Mesendoderm (in vitro differentiated cells): ENCODE measurements around the gene PGM1.

Experiments
- DNase-seq: peaks from one replicate; pipeline ENCODE4 v3.0.0; 2013
- H2AK5ac ChIP-seq: 2 replicates; pipeline ENCODE4 v1.6.1; 2013; ENCODE audit warnings: low read length, inconsistent platforms
- H2BK120ac ChIP-seq: 2 replicates; pipeline ENCODE4 v1.6.1; 2013; ENCODE audit warnings: low read depth, mild to moderate bottlenecking, low read length, moderate library complexity, mixed read lengths
- H2BK15ac ChIP-seq: replicated peaks from 2 replicates; pipeline ENCODE4 v1.6.1; 2013; ENCODE audit warnings: low read depth, mild to moderate bottlenecking, moderate library complexity
- H2BK5ac ChIP-seq: 2 replicates; pipeline ENCODE4 v1.6.1; 2013; ENCODE audit warnings: low read length, inconsistent platforms
- H3K18ac ChIP-seq: 2 replicates; pipeline ENCODE4 v1.6.1; 2013; ENCODE audit warnings: mild to moderate bottlenecking, low read length, mixed read lengths
- H3K23ac ChIP-seq: one replicate; pipeline ENCODE4 v1.6.1; 2013; ENCODE audit warnings: low read length
- H3K27ac ChIP-seq: 2 replicates; pipeline ENCODE4 v1.5.1; 2013; ENCODE audit warnings: low read depth, mild to moderate bottlenecking, inconsistent platforms, low read length, moderate library complexity
- H3K27me3 ChIP-seq: 2 replicates; pipeline ENCODE4 v1.6.1; 2013; ENCODE audit warnings: low read length, control low read depth, mild to moderate bottlenecking, inconsistent platforms; ENCODE audit not compliant: insufficient read depth, poor library complexity
- H3K36me3 ChIP-seq: 2 replicates; pipeline ENCODE4 v1.6.1; 2013; ENCODE audit warnings: low read length, inconsistent platforms; ENCODE audit not compliant: control insufficient read depth, insufficient read depth
- H3K4ac ChIP-seq: one replicate; pipeline ENCODE4 v1.6.1; 2013; ENCODE audit warnings: low read depth, mild to moderate bottlenecking, low read length, moderate library complexity
- H3K4me1 ChIP-seq: 2 replicates; pipeline ENCODE4 v1.6.1; 2013; ENCODE audit warnings: low read depth, low read length, inconsistent platforms; ENCODE audit not compliant: control insufficient read depth
- H3K4me2 ChIP-seq: 2 replicates; pipeline ENCODE4 v1.6.1; 2013; ENCODE audit warnings: low read length
- H3K4me3 ChIP-seq: 2 replicates; pipeline ENCODE4 v1.5.1; 2013; ENCODE audit warnings: mild to moderate bottlenecking, low read length
- H3K56ac ChIP-seq: one replicate; pipeline ENCODE4 v1.6.1; 2013; ENCODE audit warnings: low read length
- H3K79me1 ChIP-seq: 2 replicates; pipeline ENCODE4 v1.6.1; 2013; ENCODE audit warnings: low read length, inconsistent platforms
- H3K79me2 ChIP-seq: 2 replicates; pipeline ENCODE4 v1.6.1; 2013; ENCODE audit warnings: mild to moderate bottlenecking, low read length; ENCODE audit not compliant: control insufficient read depth, insufficient read depth
- H3K9ac ChIP-seq: 2 replicates; pipeline ENCODE4 v1.6.1; 2013; ENCODE audit warnings: low read length, inconsistent platforms
- H4K5ac ChIP-seq: one replicate; pipeline ENCODE4 v1.6.1; 2013; ENCODE audit warnings: low read length
- H4K8ac ChIP-seq: one replicate; pipeline ENCODE4 v1.6.1; 2013; ENCODE audit warnings: low read depth, mild to moderate bottlenecking, control low read depth, low read length, moderate library complexity
- WGBS: extraction: QIAGEN DNeasy Blood & Tissue Kit; methylation state at CpG from one replicate; pipeline ENCODE4 v1.1.7; 2013; ENCODE audit warnings: low lambda C conversion rate, missing lambda C conversion rate; ENCODE audit not compliant: insufficient coverage; ENCODE audit errors: extremely low coverage; 5-methylcytosine and 5-hydroxymethylcytosine counted together

Gene PGM1

DNA sequence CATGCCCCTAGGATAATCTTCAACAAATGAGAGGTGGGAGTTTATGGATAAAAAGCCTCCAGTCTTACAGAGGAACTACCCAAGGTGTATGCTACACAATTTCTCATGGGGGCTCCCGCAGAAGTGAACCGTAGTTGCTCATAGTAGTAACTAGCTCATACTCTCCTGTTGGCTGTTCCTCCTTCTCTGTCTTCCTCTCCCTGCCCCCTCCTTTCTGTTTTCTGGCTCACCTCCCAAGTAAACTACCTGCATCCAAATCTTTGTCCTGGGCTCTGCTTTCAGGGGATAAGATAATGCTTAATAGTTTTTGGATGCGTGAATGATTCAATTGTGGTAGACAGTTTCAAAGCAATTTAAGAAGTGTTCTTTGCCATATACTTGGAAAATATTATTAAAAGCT lies 90.5 kb downstream of the PGM1 start:
- DNase-seq = no peak

DNA sequence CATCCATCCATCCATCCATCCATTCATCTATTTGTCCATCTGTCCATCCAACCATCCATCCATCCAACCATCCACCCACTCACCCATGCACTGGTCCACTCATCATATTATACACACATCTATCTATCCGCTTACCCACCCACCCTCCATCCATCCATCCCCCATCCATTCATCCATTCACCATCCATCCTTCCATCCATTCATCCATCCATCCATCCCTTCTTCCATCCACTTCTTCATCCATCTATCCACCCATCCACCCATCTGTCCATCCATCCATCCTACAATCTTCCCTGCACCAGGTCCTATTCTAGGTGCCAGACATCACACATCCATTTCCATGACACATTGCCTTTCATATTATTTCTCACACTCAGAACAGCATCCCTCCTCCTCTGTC lies 93.5 kb downstream of the PGM1 start:
- Histone ChIP-seq H3K36me3 (no peaks in the 10 kb centered on the region), H3K27ac (no peak overlapping the region), H3K18ac (no peak overlapping the region), H3K9ac (no peak overlapping the region), H3K4me1 (no peaks in the 10 kb centered on the region), H3K56ac (no peak overlapping the region), H2AK5ac (no peak overlapping the region), H3K79me2 (no peaks in the 10 kb centered on the region), H2BK15ac (no peak overlapping the region), H2BK5ac (no peak overlapping the region), H3K79me1 (no peaks in the 10 kb centered on the region), H3K4me3 (no peak overlapping the region), H3K23ac (no peak overlapping the region), H4K8ac (no peak overlapping the region), H3K27me3 (no peaks in the 10 kb centered on the region), H4K5ac (no peak overlapping the region), H2BK120ac (no peak overlapping the region), H3K4me2 (no peak overlapping the region), H3K4ac (no peak overlapping the region)
- DNase-seq = no peak
- 100% methylated on average over 1 of the region's 1 CpG for WGBS

More for the DNA sequence above, 90.5 kb downstream of the PGM1 start:
- no peak overlapping the region for H4K5ac ChIP-seq
- H3K4me2 ChIP-seq = no peak overlapping the region
- WGBS = no CpG with 5 or more reads among the region's 3 CpGs
- no peaks in the 10 kb centered on the region for H3K79me2 ChIP-seq
- no peak overlapping the region for H2AK5ac ChIP-seq
- H3K18ac ChIP-seq = no peak overlapping the region
- no peak overlapping the region for H2BK15ac ChIP-seq
- no peak overlapping the region for H3K9ac ChIP-seq
- no peaks in the 10 kb centered on the region for H3K36me3 ChIP-seq
- H3K56ac ChIP-seq = no peak overlapping the region
- H3K4me1 ChIP-seq = no peaks in the 10 kb centered on the region
- no peak overlapping the region for H3K4me3 ChIP-seq
- H2BK120ac ChIP-seq = no peak overlapping the region
- H3K23ac ChIP-seq = no peak overlapping the region
- no peak overlapping the region for H4K8ac ChIP-seq
- H3K27me3 ChIP-seq = no peaks in the 10 kb centered on the region
- H3K4ac ChIP-seq = no peak overlapping the region
- no peaks in the 10 kb centered on the region for H3K79me1 ChIP-seq
- no peak overlapping the region for H3K27ac ChIP-seq
- no peak overlapping the region for H2BK5ac ChIP-seq

DNA sequence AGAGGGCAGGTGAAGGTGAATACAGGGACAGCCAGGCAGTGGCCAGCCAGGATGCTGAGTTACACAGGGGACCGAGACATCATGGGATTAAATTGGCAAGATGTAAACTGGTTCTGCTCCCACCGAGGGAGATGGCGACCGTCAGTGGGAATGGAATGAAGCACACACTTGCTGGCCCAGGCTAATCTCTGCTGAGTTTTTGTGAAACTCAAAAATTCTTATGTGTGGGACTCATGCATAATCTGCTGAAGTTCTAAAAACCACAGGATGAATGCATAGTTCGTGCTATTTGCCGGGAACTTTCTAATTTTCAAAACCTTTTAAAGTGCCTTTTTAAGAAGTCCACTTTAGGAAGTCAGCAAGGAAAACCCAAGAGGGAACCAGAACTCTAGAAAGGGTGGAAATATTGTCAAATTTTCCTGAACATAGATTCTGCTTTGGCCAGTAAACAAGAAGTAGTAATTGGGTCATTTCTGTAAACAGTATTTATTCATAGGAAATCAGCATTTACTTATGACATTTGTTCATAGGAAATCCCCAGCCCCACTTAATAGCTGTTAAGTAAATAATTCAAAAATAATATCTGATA lies 95.2 kb downstream of the PGM1 start:
- no peak overlapping the region for H2AK5ac ChIP-seq
- no peaks in the 10 kb centered on the region for H3K27me3 ChIP-seq
- H3K4me1 ChIP-seq = no peaks in the 10 kb centered on the region
- H3K27ac ChIP-seq = no peak overlapping the region
- H4K5ac ChIP-seq = no peak overlapping the region
- H3K56ac ChIP-seq = no peak overlapping the region
- H2BK5ac ChIP-seq = no peak overlapping the region
- H2BK120ac ChIP-seq = no peak overlapping the region
- H3K4ac ChIP-seq = no peak overlapping the region
- H3K4me2 ChIP-seq = no peak overlapping the region
- no peaks in the 10 kb centered on the region for H3K79me2 ChIP-seq
- no peak overlapping the region for H3K4me3 ChIP-seq
- no peak overlapping the region for H2BK15ac ChIP-seq
- no peak overlapping the region for H3K23ac ChIP-seq
- no peaks in the 10 kb centered on the region for H3K79me1 ChIP-seq
- H3K9ac ChIP-seq = no peak overlapping the region
- no peak for DNase-seq
- H3K18ac ChIP-seq = no peak overlapping the region
- no peak overlapping the region for H4K8ac ChIP-seq
- no peaks in the 10 kb centered on the region for H3K36me3 ChIP-seq
- no CpG with 5 or more reads among the region's 6 CpGs for WGBS

DNA sequence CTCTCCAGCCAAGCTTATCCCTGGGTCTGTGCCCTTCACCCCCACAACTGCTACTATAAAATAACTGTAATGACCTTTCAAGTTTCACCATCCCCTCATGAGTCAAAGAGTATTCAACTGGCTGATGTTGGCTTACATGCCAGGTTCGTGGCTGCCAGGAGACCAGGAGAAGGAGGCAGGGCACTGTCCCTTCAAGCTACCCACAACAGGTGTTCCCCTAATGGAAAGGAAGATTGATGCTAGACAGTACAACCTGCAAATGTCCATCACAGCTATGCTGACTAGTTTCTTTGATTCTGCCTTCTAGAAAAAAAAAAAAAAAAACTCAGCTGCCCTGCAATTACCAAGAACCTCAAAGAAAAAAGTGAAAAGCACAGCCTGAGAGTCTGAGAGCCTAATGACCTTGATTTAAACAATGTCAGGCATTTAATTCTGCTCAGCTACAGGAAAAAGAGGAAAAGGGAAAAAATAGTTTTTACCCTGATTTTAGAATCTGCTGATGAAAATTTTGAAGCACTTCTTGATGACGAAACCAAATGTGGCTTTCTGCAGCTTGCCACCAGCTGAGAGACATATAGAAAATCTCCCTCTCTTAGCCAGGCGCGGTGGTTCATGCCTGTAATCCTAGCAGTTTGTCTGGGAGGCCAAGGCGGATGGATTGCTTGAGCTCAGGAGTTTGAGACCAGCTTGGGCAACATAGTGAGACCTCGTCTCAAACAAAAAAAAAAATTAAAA lies 97.9 kb downstream of the PGM1 start:
- Histone ChIP-seq H3K79me2 (no peaks in the 10 kb centered on the region), H3K9ac (no peak overlapping the region), H2AK5ac (no peak overlapping the region), H3K36me3 (no peaks in the 10 kb centered on the region), H3K4me3 (no peak overlapping the region), H3K4ac (no peak overlapping the region), H2BK15ac (no peak overlapping the region), H3K23ac (no peak overlapping the region), H3K27me3 (no peaks in the 10 kb centered on the region), H3K18ac (no peak overlapping the region), H2BK5ac (no peak overlapping the region), H3K79me1 (no peaks in the 10 kb centered on the region), H4K8ac (no peak overlapping the region), H3K27ac (no peak overlapping the region), H3K4me2 (no peak overlapping the region), H3K56ac (no peak overlapping the region), H3K4me1 (no peaks in the 10 kb centered on the region), H2BK120ac (no peak overlapping the region), H4K5ac (no peak overlapping the region)
- no CpG with 5 or more reads among the region's 6 CpGs for WGBS
- DNase-seq = no peak

DNA sequence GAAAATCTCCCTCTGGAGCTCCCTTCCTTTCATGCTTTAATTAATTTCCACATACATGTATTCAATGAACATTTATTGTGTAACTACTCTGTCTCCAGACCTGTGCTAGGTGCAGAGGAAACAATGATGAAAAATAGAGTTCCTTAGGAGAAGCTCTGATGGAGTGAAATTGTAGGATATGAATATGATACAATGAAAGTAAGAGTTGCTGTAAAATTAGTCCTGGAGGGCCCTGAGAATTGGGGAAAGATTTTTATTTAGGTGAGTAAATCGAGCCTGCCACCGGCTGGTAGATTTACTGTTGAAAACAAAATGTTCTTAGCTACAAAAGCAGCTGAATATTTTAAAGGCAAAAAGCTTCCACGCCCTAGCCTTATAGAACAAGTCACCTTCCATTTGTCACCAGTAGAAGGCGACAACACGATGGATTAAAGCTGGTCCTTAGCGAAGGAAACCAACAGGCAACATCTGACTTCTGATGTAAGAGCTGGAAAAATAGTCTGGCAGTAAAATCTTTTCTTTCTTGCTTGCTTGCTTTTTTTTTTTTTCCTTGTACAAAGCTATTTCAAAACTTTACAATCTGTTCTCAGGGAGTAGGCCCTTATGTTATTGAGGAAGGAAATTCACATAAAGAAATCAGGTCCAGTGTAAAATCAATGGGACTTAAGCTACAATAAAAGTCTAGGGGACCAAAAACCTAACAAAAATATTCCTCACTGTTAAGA lies 98.7 kb downstream of the PGM1 start:
- Histone ChIP-seq H2BK120ac (no peak overlapping the region), H3K79me1 (no peaks in the 10 kb centered on the region), H2BK15ac (no peak overlapping the region), H3K9ac (no peak overlapping the region), H3K18ac (no peak overlapping the region), H3K4me3 (no peak overlapping the region), H3K56ac (no peak overlapping the region), H2AK5ac (no peak overlapping the region), H3K23ac (no peak overlapping the region), H3K27ac (no peak overlapping the region), H2BK5ac (no peak overlapping the region), H3K4ac (no peak overlapping the region), H4K5ac (no peak overlapping the region), H4K8ac (no peak overlapping the region), H3K4me2 (no peak overlapping the region), H3K27me3 (no peaks in the 10 kb centered on the region), H3K4me1 (no peaks in the 10 kb centered on the region), H3K79me2 (no peaks in the 10 kb centered on the region), H3K36me3 (no peaks in the 10 kb centered on the region)
- WGBS = no CpG with 5 or more reads among the region's 6 CpGs
- DNase-seq = peak; percentile 88
